Measurements from ENCODE around the gene RBM20.
"Not testable (repeated sequence)": the region's sequence is repeated elsewhere in the genome, so short reads cannot be mapped to it uniquely, and the experiment has no call there.

RBM20 gene

GRCh38 chr10:110765513-110766319, 121.6 kb downstream of the RBM20 start:
- in situ Hi-C loops (cut with MboI; ENCODE audit: low pct_unique_long_range_greater_than_20kb, low sequenced_read_pairs, unreplicated experiment) = no loop called here
- no peak for TF ChIP-seq CTCF (IDR thresholded peaks at IDR 0.05; ENCODE audit: extremely low read depth, insufficient read depth, missing control alignments)
- DNase-seq (ENCODE audit: low spot score) = no peak

GRCh38 chr10:110767601-110768000, 123.5 kb downstream of the RBM20 start:
- in situ Hi-C loops (cut with MboI; ENCODE audit: low pct_unique_long_range_greater_than_20kb, low sequenced_read_pairs, unreplicated experiment); DNase-seq (ENCODE audit: low spot score): not testable (repeated sequence)

GRCh38 chr10:110770243-110770642, 126.1 kb downstream of the RBM20 start:
- no peak for DNase-seq (ENCODE audit: low spot score)
- no peak for TF ChIP-seq CTCF (IDR thresholded peaks at IDR 0.05; ENCODE audit: extremely low read depth, insufficient read depth, missing control alignments)
- in situ Hi-C loops (cut with MboI; ENCODE audit: low pct_unique_long_range_greater_than_20kb, low sequenced_read_pairs, unreplicated experiment) = no loop called here

DNA sequence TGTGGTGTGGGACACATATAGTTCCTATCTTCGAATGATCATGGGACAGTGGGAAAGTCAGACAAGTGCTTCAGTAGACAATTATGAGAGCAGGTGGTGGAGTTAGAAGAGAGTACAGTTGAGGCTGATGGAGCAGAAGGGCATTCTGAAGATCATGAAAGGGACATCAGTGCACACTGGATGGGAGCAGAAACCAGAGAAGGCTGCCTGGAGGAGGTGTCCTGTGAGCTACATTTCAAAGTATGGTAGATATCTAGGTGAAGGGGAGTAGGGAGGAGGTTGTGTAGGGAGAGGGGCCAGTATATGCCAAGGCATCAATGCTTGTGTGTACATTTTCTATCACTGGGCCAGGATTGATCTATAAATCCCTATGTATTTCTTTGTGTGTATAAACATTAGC, 127.3 kb downstream of the RBM20 start:
- no peak for TF ChIP-seq CTCF (IDR thresholded peaks at IDR 0.05; ENCODE audit: extremely low read depth, insufficient read depth, missing control alignments)
- no peak for DNase-seq (ENCODE audit: low spot score)
- in situ Hi-C loops (cut with MboI; ENCODE audit: low pct_unique_long_range_greater_than_20kb, low sequenced_read_pairs, unreplicated experiment) = no loop called here

DNA sequence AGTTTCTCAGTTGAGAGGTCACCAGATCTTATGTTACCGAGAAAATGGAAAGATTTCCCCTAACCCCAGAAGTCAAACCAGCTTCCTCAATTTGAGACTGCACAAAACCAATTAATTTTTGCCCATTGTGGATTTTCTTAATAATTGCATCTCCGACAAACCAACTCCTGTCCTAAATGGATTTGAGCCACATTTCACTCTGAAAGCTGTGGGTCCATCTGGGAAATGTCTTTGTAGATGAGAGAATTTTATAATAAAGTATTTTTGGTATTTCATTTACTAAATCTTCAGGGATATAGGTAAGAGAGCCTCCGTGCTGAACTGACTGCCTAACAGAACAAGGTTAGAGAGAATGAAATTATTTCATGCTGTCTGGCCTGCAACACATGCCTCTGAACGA, 127.9 kb downstream of the RBM20 start:
- in situ Hi-C loops (cut with MboI; ENCODE audit: low pct_unique_long_range_greater_than_20kb, low sequenced_read_pairs, unreplicated experiment) = no loop called here
- DNase-seq (ENCODE audit: low spot score) = no peak
- TF ChIP-seq CTCF (IDR thresholded peaks at IDR 0.05; ENCODE audit: extremely low read depth, insufficient read depth, missing control alignments) = no peak

GRCh38 chr10:110772454-110773025, 128.4 kb downstream of the RBM20 start:
- in situ Hi-C loops (cut with MboI; ENCODE audit: low pct_unique_long_range_greater_than_20kb, low sequenced_read_pairs, unreplicated experiment) = no loop called here
- DNase-seq (ENCODE audit: low spot score) = no peak
- no peak for TF ChIP-seq CTCF (IDR thresholded peaks at IDR 0.05; ENCODE audit: extremely low read depth, insufficient read depth, missing control alignments)

GRCh38 chr10:110773693-110774068, 129.5 kb downstream of the RBM20 start:
- in situ Hi-C loops (cut with MboI; ENCODE audit: low pct_unique_long_range_greater_than_20kb, low sequenced_read_pairs, unreplicated experiment) = no loop called here
- no peak for TF ChIP-seq CTCF (IDR thresholded peaks at IDR 0.05; ENCODE audit: extremely low read depth, insufficient read depth, missing control alignments)
- no peak for DNase-seq (ENCODE audit: low spot score)
